Natural killer cell treated with Interleukin-12 subunit alpha and Interleukin-12 subunit beta and Interleukin-15 and Interleukin-18, amount 100 ng/mL, for 72 hours (primary cell): ENCODE measurements around the gene ZNF593OS. TPM values are rescaled to one million over a fixed set of nuclear protein-coding genes. Genes with fewer than 3 reads are reported as not detected.
A peak's percentile ranks its signal among the peaks of the same experiment; 100 is the strongest.

Experiments used
- ATAC-seq, 2 donors: fragments of 150-1000 bp; cut with Tn5 transposase in 1 of 2; sonication (Bioruptor Pico), chemical (Tn5 transposase) in 1 of 2; 2 replicates each; pipeline ENCODE4 v1.10.0; 2021
- DNase-seq: peaks from one replicate; pipeline ENCODE4 v3.0.0; 2022; ENCODE audit warnings: low spot score
- H3K27ac Mint-ChIP-seq, 2 donors: 1 replicate in 1 of 2; 2 replicates in 1 of 2; pipeline ENCODE4 v1.8.0; 2022; ENCODE audit warnings: mixed read lengths in 2 of 2, mild to moderate bottlenecking in 1 of 2, moderate library complexity in 1 of 2
- H3K27me3 Mint-ChIP-seq, 2 donors: 1 replicate in 1 of 2; 2 replicates in 1 of 2; pipeline ENCODE4 v1.8.0; 2022; ENCODE audit warnings: mixed read lengths in 2 of 2
- H3K36me3 Mint-ChIP-seq: one replicate; pipeline ENCODE4 v1.8.0; 2022; ENCODE audit warnings: mixed read lengths
- H3K4me1 Mint-ChIP-seq, 2 donors: 1 replicate in 1 of 2; 2 replicates in 1 of 2; pipeline ENCODE4 v1.8.0; 2022; ENCODE audit warnings: low read depth in 2 of 2, mixed read lengths in 2 of 2, mild to moderate bottlenecking in 1 of 2
- H3K4me3 Mint-ChIP-seq: one replicate; pipeline ENCODE4 v1.8.0; 2022; ENCODE audit warnings: mixed read lengths
- H3K9me3 Mint-ChIP-seq: 2 replicates; pipeline ENCODE4 v1.8.0; 2022; ENCODE audit warnings: mixed read lengths
- total RNA-seq, 2 donors: library from RNA; stranded (reverse); gene quantifications; one replicate each; pipeline ENCODE4 v1.2.3, GENCODE V29; 2022

Gene ZNF593OS
- total RNA-seq, 2 donors from 2014 or later = not detected

DNA sequence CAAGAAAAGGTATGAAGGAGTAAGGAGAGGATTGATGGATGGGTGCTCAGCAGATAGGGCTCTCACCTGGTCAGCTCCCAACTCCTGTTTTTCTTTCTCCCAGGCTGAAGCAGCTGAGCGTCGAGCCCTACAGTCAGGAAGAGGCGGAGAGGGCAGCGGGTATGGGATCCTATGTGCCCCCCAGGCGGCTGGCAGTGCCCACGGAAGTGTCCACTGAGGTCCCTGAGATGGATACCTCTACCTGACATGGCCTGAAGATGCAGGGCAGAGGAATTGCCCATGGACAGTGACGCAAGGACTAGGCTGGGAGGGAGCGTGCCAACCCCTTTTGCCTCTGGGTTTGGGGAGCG is 1.2 kb downstream of the ZNF593OS start:
- no peaks in the 10 kb centered on the region for H3K36me3 Mint-ChIP-seq
- H3K27me3 Mint-ChIP-seq = peaks cover 0 to 6% of the 10 kb centered on the region in 2 donors
- DNase-seq (no peak), ATAC-seq (no peak)
- peaks cover 0 to 20% of the 10 kb centered on the region in 2 donors for H3K4me1 Mint-ChIP-seq
- peak overlapping the region; percentile 55 to 77 for H3K27ac Mint-ChIP-seq
- H3K4me3 Mint-ChIP-seq = peak overlapping the region; percentile 90
- no peaks in the 10 kb centered on the region for H3K9me3 Mint-ChIP-seq

DNA sequence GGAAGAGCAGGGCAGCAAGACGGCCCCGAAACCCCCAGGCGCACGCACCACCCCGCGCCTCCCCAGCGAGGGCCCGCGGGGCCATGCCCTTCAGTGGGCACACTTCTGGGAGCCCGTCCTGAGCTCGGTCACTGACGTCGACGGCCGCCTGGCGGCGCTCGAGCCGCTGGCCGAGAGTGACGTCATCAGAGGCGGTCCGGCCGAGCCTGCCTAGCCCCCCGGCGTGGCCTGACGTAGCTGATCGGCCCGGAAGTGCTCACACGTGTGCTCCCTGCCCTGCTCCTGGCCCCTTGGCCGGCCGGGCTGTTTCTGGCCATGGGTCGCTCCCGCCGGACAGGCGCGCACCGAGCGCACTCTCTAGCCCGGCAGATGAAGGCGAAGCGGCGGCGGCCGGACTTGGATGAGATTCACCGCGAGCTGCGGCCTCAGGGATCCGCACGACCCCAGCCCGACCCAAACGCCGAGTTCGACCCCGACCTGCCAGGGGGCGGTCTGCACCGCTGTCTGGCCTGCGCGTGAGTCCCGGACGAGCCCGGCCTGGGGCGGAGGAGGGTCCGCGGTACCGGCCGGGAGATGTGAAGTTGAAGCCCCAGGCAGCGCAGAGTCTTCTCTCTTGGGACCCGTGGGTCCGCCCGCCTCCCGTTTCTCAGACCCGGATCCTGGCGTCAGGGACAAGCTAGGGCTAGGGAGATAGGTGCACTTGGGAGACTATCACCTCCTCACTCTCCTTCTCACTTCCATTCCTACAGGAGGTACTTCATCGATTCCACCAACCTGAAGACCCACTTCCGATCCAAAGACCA is 1.8 kb downstream of the ZNF593OS start, which contains the start of gene ZNF593:
Gene ZNF593 (plus strand): TSS at position 240 of the 803 bp plus-strand sequence. CDS start 76 bp downstream, at position 316.
- H3K9me3 Mint-ChIP-seq = no peaks in the 10 kb centered on the region
- ATAC-seq (peak; percentile 98 to 99), DNase-seq (peak; percentile 92)
- peaks cover 0 to 12% of the 10 kb centered on the region in 2 donors for H3K27me3 Mint-ChIP-seq
- H3K27ac Mint-ChIP-seq = peak within 1 kb of the TSS; percentile 55 to 77
- no peaks in the 10 kb centered on the region for H3K36me3 Mint-ChIP-seq
- H3K4me1 Mint-ChIP-seq = peaks cover 5 to 25% of the 10 kb centered on the region in 2 donors
- peak within 1 kb of the TSS; percentile 90 for H3K4me3 Mint-ChIP-seq

DNA sequence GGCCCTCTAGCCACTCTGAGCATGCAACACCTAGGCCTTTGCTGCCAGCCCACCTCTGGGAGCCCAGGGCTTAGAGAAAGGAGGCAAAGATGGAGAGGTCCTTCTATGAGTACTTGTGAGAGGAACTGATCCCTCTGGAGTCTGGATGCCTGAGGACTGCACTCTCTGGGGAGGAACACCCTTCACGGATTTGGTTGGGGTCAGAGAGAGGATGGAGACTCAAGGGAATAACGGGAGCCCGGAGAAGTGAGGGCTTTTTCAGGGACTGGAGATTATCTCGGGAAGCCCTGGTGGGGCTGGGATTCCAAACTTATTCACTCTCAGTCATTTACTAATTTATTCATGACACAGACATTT is 2.5 kb downstream of the ZNF593OS start:
- H3K9me3 Mint-ChIP-seq = no peaks in the 10 kb centered on the region
- peaks cover 9 to 30% of the 10 kb centered on the region in 2 donors for H3K4me1 Mint-ChIP-seq
- no peak for DNase-seq
- peaks cover 0 to 16% of the 10 kb centered on the region in 2 donors for H3K27me3 Mint-ChIP-seq
- H3K4me3 Mint-ChIP-seq = peak overlapping the region; percentile 90
- no peaks in the 10 kb centered on the region for H3K36me3 Mint-ChIP-seq
- no peak for ATAC-seq
- peak overlapping the region in 1 of 2 donors; percentile 55 for H3K27ac Mint-ChIP-seq

GRCh38 chr1:26168410-26169197 is 3.0 kb downstream of the ZNF593OS start, which contains the start of gene C1orf232:
Gene C1orf232, minus strand, starts transcription at chr1:26168963. Its CDS starts 464 bp downstream, at chr1:26168499.
- Mint-ChIP-seq H3K27me3 (peaks cover 2 to 18% of the 10 kb centered on the region in 2 donors), H3K4me1 (peaks cover 9 to 30% of the 10 kb centered on the region in 2 donors), H3K4me3 (peak within 1 kb of the TSS; percentile 90), H3K9me3 (no peaks in the 10 kb centered on the region), H3K36me3 (no peaks in the 10 kb centered on the region), H3K27ac (peak within 1 kb of the TSS; percentile 55 to 77)
- DNase-seq (no peak), ATAC-seq (no peak)

DNA sequence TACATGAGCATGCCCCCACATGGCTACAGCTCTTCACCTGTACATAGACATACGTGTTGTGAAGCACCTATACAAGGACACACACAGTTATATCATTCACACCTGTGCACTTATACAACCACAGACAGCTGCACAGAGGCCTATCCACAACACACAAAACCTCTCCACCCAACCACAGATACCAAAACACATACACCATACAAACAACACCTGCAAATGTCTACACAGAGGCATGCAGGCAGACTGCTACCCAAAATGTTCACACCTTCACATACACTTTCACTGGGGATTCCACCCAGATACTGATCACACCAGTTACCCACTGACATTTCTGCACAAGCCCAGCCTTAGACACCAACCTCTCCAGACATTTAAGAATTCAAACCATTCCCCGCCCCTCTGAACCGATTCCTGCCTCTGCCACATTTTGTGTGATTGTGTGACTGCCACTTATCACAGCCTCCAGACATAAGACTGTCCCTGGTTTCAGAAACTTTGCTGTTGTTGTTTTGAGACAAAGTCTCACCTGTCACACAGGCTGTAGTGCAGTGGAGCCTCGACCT is 4.8 kb downstream of the ZNF593OS start:
- Mint-ChIP-seq H3K4me3 (no peak overlapping the region), H3K4me1 (peaks cover 13 to 32% of the 10 kb centered on the region in 2 donors), H3K27ac (peak overlapping the region in 1 of 2 donors; percentile 6), H3K27me3 (peaks cover 6 to 23% of the 10 kb centered on the region in 2 donors), H3K9me3 (no peaks in the 10 kb centered on the region), H3K36me3 (no peaks in the 10 kb centered on the region)
- no peak for ATAC-seq
- no peak for DNase-seq

- Mint-ChIP-seq H3K27me3 (peaks cover 6 to 23% of the 10 kb centered on the region in 2 donors), H3K27ac (no peak overlapping the region), H3K4me3 (peak overlapping the region; percentile 26), H3K9me3 (no peaks in the 10 kb centered on the region), H3K4me1 (peaks cover 13 to 25% of the 10 kb centered on the region in 2 donors), H3K36me3 (no peaks in the 10 kb centered on the region)
- DNase-seq = no peak
- ATAC-seq = no peak
These were observed 6.5 kb downstream of the ZNF593OS start for GRCh38 chr1:26164861-26165842.

GRCh38 chr1:26164036-26164860 is 7.4 kb downstream of the ZNF593OS start:
- H3K4me3 Mint-ChIP-seq = peak overlapping the region; percentile 26
- no peaks in the 10 kb centered on the region for H3K36me3 Mint-ChIP-seq
- H3K27me3 Mint-ChIP-seq = peaks cover 14 to 26% of the 10 kb centered on the region in 2 donors
- peaks cover 13 to 24% of the 10 kb centered on the region in 2 donors for H3K4me1 Mint-ChIP-seq
- no peaks in the 10 kb centered on the region for H3K9me3 Mint-ChIP-seq
- peak; percentile 74 to 79 for ATAC-seq
- DNase-seq = peak; percentile 64
- H3K27ac Mint-ChIP-seq = no peak overlapping the region

DNA sequence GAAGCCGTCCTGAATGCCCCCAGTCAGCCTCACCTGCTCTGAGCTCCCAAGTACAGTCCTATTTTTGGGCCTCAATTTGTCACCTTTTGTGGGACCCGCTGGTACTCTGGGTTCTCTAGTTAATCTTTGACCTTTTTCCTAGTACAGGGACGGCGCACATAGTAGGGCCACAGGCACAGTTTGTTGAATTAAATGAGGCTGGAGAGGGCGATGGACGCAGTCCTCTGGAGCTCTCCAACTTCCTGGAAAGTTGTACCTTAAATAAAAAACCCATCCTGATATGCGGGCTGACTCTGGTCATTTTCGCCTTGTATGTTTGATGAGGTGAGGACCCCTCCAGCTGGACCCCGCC is 8.0 kb downstream of the ZNF593OS start:
- peaks cover 14 to 30% of the 10 kb centered on the region in 2 donors for H3K27me3 Mint-ChIP-seq
- H3K4me3 Mint-ChIP-seq = no peak overlapping the region
- no peak for ATAC-seq
- no peaks in the 10 kb centered on the region for H3K36me3 Mint-ChIP-seq
- peaks cover 13 to 24% of the 10 kb centered on the region in 2 donors for H3K4me1 Mint-ChIP-seq
- DNase-seq = no peak
- H3K9me3 Mint-ChIP-seq = no peaks in the 10 kb centered on the region
- no peak overlapping the region for H3K27ac Mint-ChIP-seq

DNA sequence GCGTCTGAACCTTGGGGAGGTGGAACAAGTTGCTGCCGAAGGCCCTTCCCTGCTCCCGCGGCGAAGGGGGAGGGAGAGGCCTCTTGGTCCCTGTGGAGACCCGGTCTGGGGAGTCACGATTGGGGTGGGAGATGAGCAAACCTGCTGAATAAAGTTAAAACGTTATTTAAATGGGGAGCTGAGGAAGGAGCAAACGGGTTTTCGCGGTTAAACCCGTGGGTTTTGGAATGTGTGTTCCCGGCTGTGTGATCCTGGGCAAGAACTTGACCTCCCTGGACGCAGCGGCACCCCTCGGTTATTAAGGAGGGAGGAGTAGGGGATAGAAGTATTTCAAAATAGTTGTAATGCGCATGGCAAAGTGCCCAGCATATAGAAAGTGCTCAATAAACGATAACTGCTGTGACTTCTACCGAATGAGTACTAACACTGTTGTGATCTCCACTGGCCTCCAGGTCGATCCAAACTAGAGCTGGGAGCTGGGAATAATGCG is 9.4 kb downstream of the ZNF593OS start:
- Mint-ChIP-seq H3K4me1 (peaks cover 13 to 24% of the 10 kb centered on the region in 2 donors), H3K9me3 (no peaks in the 10 kb centered on the region), H3K27me3 (peaks cover 14 to 30% of the 10 kb centered on the region in 2 donors), H3K27ac (no peak overlapping the region), H3K36me3 (no peaks in the 10 kb centered on the region), H3K4me3 (no peak overlapping the region)
- no peak for DNase-seq
- ATAC-seq = no peak

DNA sequence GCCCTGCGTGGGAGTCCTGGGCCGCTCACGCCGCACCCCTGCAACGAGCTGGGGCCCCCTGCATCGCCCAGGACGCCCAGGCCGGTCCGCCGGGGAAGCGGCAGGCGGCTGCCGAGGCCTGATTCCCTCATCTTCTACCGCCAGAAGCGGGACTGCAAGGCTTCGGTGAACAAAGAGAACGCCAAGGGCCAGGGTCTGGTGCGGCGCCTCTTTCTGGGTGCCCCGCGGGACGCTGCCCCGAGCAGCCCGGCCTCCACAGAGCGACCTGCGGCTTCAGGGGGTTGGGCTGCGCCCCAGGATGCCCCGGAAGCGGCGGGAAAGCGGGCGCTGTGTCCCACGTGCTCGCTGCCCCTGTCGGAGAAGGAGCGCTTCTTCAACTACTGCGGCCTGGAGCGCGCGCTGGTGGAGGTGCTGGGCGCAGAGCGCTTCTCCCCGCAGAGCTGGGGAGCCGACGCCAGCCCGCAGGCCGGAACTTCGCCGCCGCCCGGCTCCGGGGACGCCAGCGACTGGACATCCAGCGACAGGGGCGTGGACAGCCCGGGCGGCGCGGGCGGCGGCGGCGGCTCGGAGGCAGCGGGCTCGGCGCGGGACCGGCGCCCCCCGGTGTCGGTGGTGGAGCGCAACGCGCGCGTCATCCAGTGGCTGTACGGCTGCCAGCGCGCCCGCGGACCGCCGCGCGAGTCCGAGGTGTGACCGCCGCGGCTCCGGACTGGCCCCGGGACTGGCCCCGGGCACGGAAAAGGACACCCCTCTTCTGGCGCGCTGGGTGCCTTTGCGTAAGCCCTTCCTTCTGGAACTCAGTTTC is 10.0 kb downstream of the ZNF593OS start:
- Mint-ChIP-seq H3K9me3 (no peaks in the 10 kb centered on the region), H3K27ac (no peak overlapping the region), H3K4me1 (peaks cover 13 to 20% of the 10 kb centered on the region in 2 donors), H3K36me3 (no peaks in the 10 kb centered on the region), H3K27me3 (peaks cover 14 to 28% of the 10 kb centered on the region in 2 donors), H3K4me3 (no peak overlapping the region)
- peak; percentile 68 for DNase-seq
- ATAC-seq = peak; percentile 60 to 68

DNA sequence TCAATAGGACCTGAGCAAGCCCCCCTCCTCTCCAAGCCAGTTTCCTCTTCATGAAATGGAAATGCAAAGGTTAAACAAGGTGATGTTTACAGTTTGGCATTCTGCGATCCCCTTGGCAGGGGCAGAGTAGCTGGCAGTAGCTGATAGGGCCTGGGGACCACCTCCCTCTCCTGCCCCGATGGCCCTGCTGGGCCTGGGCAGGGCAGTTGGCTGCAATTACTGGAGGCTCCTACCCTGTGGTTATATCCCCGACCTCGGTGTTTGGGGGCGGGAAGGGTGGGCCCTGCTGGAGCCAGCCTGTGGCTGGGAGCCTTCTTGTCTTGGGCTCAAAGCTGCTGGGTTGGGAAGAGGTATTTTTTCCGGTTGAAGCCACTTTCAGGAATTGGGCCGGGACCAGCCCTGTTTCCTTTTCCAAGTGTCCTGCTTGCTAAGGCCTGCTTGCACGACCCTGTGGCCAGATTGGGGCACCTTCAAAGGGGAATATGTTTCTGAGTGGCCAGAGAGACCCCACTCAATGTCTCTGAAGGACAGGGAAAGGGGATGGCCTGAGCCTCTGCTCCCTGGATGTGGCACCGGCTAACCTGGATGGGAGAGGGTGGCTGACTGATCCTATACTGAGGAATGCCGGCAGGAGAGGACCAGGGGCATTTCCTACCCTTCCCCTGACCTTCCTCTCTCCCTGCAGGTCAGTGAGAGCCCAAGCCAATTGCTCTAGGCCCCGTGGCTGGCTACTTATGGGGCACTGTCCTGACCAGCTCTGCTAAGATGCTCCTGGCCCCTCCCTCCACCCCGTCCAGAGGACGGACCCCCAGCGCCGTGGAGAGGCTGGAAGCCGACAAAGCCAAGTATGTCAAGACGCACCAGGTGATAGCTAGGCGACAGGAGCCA is 10.9 kb downstream of the ZNF593OS start:
- DNase-seq (no peak), ATAC-seq (no peak)
- H3K36me3 Mint-ChIP-seq = no peaks in the 10 kb centered on the region
- H3K27me3 Mint-ChIP-seq = peaks cover 14 to 31% of the 10 kb centered on the region in 2 donors
- H3K4me3 Mint-ChIP-seq = no peak overlapping the region
- H3K4me1 Mint-ChIP-seq = peaks cover 13 to 15% of the 10 kb centered on the region in 2 donors
- H3K9me3 Mint-ChIP-seq = no peaks in the 10 kb centered on the region
- no peak overlapping the region for H3K27ac Mint-ChIP-seq
